HG02970 (cell line): Measurements from ENCODE around the gene AMIGO3.

Experiments used
- ATAC-seq: cut with Tn5 transposase; IDR thresholded peaks from one replicate; pipeline ENCODE4 v1.9.1; 2021; ENCODE audit warnings: mild to moderate bottlenecking, moderate library complexity, moderate number of reproducible peaks; ENCODE audit not compliant: unreplicated experiment, low FRiP score

Gene AMIGO3

DNA sequence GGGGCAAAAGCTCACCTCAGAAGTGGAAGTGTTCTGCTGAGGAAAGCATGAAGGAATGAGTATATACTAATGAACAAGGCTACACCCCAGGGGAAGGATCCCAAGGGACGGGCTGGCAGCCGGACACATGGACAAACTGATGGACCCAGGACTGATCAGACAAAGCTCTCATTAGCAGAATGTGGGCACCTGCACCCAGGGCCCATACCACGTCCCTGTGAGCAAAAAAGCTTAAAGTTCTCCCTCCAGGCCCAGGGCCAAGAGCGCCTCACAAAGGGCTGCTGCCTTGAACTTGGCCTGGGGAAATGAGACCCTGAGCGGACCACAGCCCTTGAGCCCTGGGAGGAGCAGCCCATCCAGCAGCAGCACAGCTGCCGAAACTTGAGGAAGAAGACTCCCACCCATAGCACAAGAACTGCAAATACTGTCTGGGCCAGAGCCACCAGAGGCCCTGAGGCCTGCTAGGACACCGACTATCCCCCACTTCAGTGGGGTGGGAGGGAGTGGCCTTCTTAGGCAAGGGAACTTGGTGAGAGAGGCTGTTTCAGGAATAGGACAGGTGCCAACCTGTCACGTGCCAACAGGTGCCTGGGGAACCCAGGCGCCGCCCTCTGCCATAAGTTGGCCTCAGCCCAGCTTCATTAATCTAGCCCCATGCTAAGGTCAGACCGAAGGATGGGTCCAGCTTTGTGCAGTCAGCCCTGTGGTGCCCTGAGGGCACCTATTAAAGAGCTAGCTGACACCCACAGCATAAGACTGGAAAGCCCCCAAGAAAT is 6.6 kb upstream of the AMIGO3 start:
- no peak for ATAC-seq

- ATAC-seq = no peak
Measured at GRCh38 chr3:49724586-49724985, 5.1 kb upstream of the AMIGO3 start.

- peak; percentile 76 for ATAC-seq
Measured at GRCh38 chr3:49723628-49724551, 4.4 kb upstream of the AMIGO3 start, which contains the start of gene GMPPB. TSS of gene GMPPB (minus strand) at chr3:49723951. CDS start at chr3:49723726, 225 bp downstream.

- ATAC-seq = no peak
Measured at GRCh38 chr3:49723296-49723627, 3.8 kb upstream of the AMIGO3 start.

GRCh38 chr3:49722896-49723295 is 3.4 kb upstream of the AMIGO3 start:
- ATAC-seq = no peak

GRCh38 chr3:49721896-49722781 is 2.7 kb upstream of the AMIGO3 start:
- ATAC-seq = no peak

GRCh38 chr3:49721596-49721895 is 2.1 kb upstream of the AMIGO3 start:
- no peak for ATAC-seq

DNA sequence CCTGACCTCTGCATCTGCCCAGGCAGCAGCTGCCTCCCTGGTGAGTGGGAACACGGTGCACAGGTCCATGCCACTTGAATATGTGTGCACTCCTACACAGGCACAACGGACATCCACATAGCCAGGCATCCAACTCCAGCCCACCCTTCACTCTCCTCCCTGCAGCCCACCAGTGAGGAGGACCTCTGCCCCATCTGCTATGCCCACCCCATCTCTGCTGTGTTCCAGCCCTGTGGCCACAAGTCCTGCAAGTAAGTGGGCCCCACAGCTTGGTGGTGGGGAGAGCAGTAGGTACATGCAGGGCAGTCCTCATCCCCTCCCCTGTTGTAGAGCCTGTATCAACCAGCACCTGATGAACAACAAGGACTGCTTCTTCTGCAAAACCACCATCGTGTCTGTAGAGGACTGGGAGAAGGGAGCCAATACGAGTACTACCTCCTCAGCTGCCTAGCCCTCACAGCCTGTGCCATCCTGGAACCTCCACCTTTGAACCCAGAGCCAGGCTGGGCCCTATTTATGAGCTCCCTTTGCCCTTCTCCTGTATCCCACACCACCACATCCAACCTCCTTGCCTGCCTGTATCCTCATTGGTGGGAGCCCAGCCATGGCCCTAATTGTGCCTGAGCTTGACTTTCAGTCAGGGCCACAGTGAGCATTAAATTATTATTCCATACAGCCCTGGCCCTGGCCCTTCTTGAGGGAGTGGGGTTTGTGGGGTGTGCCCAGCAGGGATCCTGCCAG is 1.5 kb upstream of the AMIGO3 start:
- no peak for ATAC-seq

GRCh38 chr3:49718858-49719213 is 648 bp downstream of the AMIGO3 start:
- no peak for ATAC-seq

GRCh38 chr3:49717959-49718857 is 1.3 kb downstream of the AMIGO3 start:
- ATAC-seq = no peak

- ATAC-seq = no peak
Measured at GRCh38 chr3:49717211-49717958, 2.1 kb downstream of the AMIGO3 start.

DNA sequence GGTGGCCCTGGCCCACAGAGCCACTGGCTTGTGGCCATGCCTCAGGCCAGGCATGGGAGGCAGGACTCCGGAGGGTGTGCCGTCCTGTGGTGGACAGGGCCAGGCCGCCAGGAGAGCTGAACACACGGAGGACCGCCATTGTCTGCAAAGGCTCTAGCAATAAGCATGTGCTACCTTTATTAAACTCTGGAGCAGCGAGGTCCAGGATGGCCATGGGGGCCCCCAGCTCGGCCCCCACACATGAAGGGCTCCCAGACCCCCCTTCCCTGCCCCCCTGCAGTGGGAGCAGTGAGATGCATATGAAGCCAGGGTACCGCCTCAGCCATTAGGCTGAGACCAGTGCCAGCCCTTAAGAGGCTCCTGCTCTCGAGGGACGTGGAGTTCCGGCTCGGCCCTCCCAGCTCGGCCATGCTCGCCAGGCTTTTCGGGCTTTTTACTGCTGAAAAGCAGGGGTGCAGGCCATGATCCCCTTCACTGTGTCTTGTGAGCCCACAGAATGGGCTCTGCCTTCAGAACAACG is 2.7 kb downstream of the AMIGO3 start:
- ATAC-seq = no peak

DNA sequence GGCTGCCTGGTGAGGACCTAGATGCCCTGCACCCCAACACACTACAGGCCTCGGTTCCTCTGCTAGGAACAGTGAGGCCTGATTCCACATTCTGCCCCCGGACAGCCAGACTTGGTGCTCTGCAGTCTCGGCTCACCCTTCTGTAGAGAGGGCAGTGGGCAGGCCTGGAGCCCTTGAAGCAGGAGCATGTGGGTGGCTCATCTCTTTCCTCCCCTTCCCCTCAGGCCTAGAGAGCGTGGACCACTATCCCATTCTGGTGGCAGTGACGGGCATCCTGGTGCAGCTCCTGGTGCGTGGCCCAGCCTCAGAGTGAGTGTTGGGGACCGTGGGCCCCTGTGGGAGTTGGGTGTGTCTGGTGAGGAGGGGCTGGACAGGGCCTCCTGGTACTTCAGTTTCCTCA is 3.3 kb downstream of the AMIGO3 start:
- ATAC-seq = no peak

DNA sequence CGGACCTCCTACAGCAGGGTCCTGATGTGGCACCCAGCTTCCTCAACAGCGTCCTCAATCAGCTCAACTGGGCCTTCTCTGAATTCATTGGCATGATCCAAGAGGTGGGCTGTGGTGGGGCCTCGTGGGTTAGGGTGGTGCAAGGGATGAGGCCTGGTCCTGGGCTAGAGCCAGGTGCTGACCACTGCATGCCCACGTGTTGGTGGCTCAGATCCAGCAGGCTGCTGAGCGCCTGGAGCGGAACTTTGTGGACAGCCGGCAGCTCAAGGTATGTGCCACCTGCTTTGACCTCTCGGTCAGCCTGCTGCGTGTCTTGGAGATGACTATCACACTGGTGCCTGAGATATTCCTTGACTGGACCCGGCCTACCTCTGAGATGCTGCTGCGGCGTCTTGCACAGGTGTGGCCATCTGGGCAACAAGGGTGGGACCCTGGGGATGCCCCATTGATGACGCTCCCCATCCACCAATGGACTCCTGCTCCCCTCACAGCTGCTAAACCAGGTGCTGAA is 3.8 kb downstream of the AMIGO3 start:
- ATAC-seq = no peak

- no peak for ATAC-seq
Measured at GRCh38 chr3:49714728-49715550, 4.5 kb downstream of the AMIGO3 start.

DNA sequence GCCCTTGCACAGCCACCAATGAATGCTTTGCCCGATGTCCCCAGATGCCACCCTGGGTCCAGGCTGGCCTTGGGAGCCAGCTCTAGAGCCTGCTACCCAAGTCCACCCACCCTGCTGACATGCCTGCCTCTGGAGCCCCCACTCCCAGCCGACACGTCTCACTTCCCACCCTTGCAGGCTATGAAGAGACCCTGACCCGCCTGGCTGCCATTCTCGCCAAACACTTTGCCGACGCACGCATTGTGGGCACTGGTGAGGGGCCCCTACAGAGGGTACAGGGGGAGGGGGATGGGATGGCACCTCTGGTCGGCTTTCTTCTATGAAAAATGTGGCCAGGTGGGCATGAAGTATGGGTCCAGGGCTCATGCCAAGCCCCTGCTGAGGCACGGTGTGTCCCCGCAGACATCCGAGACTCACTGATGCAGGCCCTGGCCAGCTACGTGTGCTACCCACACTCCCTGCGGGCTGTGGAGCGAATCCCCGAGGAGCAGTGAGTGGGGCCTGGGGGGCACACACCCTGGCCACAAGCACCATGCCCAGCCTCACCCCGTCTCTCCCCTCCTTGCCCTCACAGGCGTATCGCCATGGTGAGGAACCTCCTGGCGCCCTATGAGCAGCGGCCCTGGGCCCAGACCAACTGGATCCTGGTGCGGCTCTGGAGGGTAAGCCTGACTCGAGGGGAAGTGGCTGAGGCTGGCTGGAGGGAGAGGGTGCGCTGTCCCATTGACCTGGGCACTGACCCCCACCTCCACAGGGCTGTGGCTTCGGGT is 6.0 kb downstream of the AMIGO3 start:
- no peak for ATAC-seq
